SJCRH30 (cell line): ENCODE data around the gene STUM. TPM values are rescaled to one million over a fixed set of nuclear protein-coding genes. Genes with fewer than 3 reads are reported as not detected.
"Not testable (repeated sequence)": the region's sequence is repeated elsewhere in the genome, so short reads cannot be mapped to it uniquely, and the experiment has no call there.

Experiments
- DNase-seq, 2 experiments: peaks; one replicate each; pipeline ENCODE4 v3.0.0-alpha.2; 2015 to 2020
- H3K27ac ChIP-seq: fragments of 250-450 bp; sonication (Bioruptor Pico); 2 replicates; pipeline ENCODE4 v1.5.1; 2020; ENCODE audit warnings: mild to moderate bottlenecking, moderate library complexity
- H3K27me3 ChIP-seq: fragments of 250-450 bp; sonication (Bioruptor Pico); 2 replicates; pipeline ENCODE4 v1.5.1; 2020; ENCODE audit warnings: mild to moderate bottlenecking, moderate library complexity
- H3K36me3 ChIP-seq: fragments of 250-450 bp; sonication (Bioruptor Pico); 2 replicates; pipeline ENCODE4 v1.5.1; 2020; ENCODE audit warnings: mild to moderate bottlenecking, moderate library complexity
- H3K4me1 ChIP-seq: fragments of 250-450 bp; sonication (Bioruptor Pico); 2 replicates; pipeline ENCODE4 v1.5.1; 2020; ENCODE audit warnings: mild to moderate bottlenecking, moderate library complexity
- H3K4me3 ChIP-seq: fragments of 250-450 bp; sonication (Bioruptor Pico); 2 replicates; pipeline ENCODE4 v1.5.1; 2020; ENCODE audit warnings: mild to moderate bottlenecking, moderate library complexity
- H3K9me3 ChIP-seq: fragments of 250-450 bp; sonication (Bioruptor Pico); replicated peaks from 2 replicates; pipeline ENCODE4 v1.5.1; 2020; ENCODE audit warnings: mild to moderate bottlenecking, moderate library complexity
- total RNA-seq: library from RNA; depleted of rRNA; stranded (reverse); fragments of >200 nt; shearing (Covaris generic); gene quantifications from 2 replicates; pipeline ENCODE4 v1.2.3, GENCODE V29; 2014

STUM gene
- total RNA-seq, 1 experiment from 2014 or later = 0.75 TPM

DNA sequence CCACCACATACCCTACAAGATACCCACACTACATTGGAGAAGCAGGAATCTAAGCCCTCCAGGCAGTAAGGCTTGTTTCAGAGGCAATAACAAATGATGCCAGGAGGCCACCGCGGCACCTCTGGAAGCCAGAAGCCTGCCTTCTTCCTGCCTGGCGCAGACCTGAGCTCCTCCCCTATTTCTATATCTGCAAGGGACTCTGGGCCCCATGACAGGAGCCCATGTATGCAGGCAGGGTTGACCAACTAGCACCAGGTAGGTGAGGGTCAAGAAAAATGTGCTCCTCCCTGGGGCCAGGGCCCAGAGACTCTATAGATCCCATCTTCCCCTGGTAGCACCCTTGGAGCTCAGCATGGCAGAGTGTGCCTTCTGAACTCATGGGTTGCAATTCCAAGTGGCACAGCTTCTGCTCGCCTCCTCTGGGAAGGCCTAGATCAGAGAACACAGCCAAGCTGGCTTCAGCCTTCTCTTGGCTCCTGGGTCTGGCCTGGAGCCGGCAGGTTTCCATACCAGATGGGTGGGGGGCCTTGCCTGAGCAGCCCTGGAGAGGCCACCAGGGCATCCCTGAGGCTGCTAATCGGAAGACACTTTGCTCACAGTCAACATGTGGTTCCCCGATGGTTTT is 85.1 kb downstream of the STUM start:
- Histone ChIP-seq H3K27ac (no peak overlapping the region), H3K4me1 (no peaks in the 10 kb centered on the region)
- no peak for DNase-seq

DNA sequence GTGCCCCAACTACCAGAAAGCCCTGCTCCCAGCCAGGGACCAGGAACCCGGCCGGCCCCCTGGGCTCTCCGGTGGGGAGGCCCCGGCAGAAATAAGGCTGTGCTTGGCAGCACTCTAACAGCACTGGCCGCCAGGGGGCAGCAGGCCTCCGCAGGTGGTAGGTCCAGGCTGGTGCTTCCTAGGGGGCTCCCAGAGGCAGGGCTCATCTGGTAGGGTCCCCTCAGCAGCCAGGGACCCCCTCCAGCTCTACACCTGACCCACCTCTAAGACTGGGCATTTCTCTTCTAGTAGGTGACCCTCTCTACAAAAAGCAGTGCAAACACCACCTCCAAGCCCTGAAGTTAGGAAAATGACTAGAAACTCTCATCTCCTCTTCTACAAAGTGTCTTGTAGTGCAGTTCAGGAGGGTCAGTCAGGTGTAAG is 85.6 kb downstream of the STUM start:
- H3K36me3 ChIP-seq = peaks cover 14% of the 10 kb centered on the region
- H3K4me1 ChIP-seq = no peaks in the 10 kb centered on the region; the same call in 1 of the 2 replicates
- no peaks in the 10 kb centered on the region for H3K27me3 ChIP-seq
- no peak overlapping the region for H3K27ac ChIP-seq
- H3K4me3 ChIP-seq = no peak overlapping the region
- peak; percentile 78 to 90 for DNase-seq
- no peaks in the 10 kb centered on the region for H3K9me3 ChIP-seq

More for the DNA sequence above, 85.1 kb downstream of the STUM start:
- Histone ChIP-seq H3K9me3 (no peaks in the 10 kb centered on the region), H3K4me3 (no peak overlapping the region), H3K27me3 (no peaks in the 10 kb centered on the region), H3K36me3 (peaks cover 12% of the 10 kb centered on the region)

- no peaks in the 10 kb centered on the region for H3K9me3 ChIP-seq
- no peak overlapping the region for H3K4me3 ChIP-seq
- H3K36me3 ChIP-seq = peaks cover 17% of the 10 kb centered on the region
- H3K27me3 ChIP-seq = no peaks in the 10 kb centered on the region
- no peak for DNase-seq
- no peak overlapping the region for H3K27ac ChIP-seq
- H3K4me1 ChIP-seq = peaks cover 4% of the 10 kb centered on the region
Observed at GRCh38 chr1:226634611-226635246, 86.2 kb downstream of the STUM start.

- Histone ChIP-seq H3K9me3 (no peaks in the 10 kb centered on the region), H3K27me3 (no peaks in the 10 kb centered on the region), H3K27ac (no peak overlapping the region), H3K4me3 (no peak overlapping the region), H3K36me3 (peaks cover 17% of the 10 kb centered on the region), H3K4me1 (peaks cover 12% of the 10 kb centered on the region)
- no peak for DNase-seq
Observed at GRCh38 chr1:226635456-226635941, 86.9 kb downstream of the STUM start.

DNA sequence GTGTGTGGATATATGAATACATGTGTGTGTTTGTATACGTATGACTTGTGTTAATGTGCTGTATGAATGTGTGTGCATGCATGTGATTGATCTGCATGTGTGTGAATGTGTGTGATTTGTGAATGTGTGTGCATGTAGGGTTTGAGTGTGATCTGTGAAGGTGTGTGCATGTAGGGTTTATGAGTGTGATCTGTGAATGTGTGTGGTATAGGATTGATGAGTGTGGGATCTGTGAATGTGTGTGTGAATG is 88.2 kb downstream of the STUM start:
- peaks cover 23% of the 10 kb centered on the region for H3K36me3 ChIP-seq
- H3K4me1 ChIP-seq = peaks cover 25% of the 10 kb centered on the region

DNA sequence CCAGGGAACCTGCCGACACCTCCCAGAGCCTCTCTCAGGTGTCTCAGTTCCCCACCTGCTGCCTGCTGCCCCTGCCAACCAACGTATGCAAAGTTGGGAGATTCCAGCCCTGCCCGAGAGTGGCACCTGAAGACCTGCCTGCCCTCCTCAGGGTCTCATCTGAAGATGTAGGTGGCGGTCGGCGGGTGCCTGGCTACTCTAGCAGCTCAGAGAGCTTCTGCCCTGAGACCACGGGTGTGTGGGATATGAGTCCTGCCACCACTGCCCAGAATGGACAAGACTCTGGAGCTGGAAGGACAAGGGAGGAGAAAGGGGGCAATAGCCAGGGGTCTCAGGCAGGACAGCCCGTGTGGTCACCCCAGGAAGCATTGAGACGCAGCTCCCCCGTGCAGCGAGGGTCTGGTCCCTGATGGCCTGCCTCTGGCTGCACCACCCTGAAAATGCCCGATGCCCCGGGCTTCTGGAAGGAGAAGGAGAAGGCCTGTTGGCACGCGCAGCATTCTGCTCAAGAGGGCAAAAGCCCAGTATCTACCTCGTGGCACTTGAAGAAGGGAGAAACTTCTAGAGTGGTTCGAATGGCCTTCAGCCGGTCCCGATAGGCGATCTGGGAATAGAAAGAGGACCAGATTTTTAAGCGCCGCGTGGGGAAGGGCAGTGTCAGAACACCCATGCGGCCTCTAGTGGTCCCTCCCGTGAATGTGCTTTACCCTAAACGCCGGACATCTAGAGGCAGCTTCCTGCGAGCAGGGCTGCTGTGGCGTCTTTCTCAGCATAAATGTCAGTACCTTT is 88.8 kb downstream of the STUM start:
- Histone ChIP-seq H3K4me3 (no peak overlapping the region), H3K27ac (no peak overlapping the region), H3K27me3 (no peaks in the 10 kb centered on the region), H3K9me3 (no peaks in the 10 kb centered on the region), H3K36me3 (peaks cover 24% of the 10 kb centered on the region), H3K4me1 (peaks cover 30% of the 10 kb centered on the region)
- no peak for DNase-seq

More for the DNA sequence above, 88.2 kb downstream of the STUM start:
- no peak for DNase-seq
- H3K4me3 ChIP-seq = no peak overlapping the region
- no peaks in the 10 kb centered on the region for H3K9me3 ChIP-seq
- no peak overlapping the region for H3K27ac ChIP-seq
- H3K27me3 ChIP-seq = no peaks in the 10 kb centered on the region

GRCh38 chr1:226638001-226638601 is 89.5 kb downstream of the STUM start:
- H3K4me3 ChIP-seq = no peak overlapping the region
- no peaks in the 10 kb centered on the region for H3K9me3 ChIP-seq
- peaks cover 38% of the 10 kb centered on the region for H3K4me1 ChIP-seq
- no peaks in the 10 kb centered on the region for H3K27me3 ChIP-seq
- no peak overlapping the region for H3K27ac ChIP-seq
- DNase-seq = no peak
- peaks cover 24% of the 10 kb centered on the region for H3K36me3 ChIP-seq

DNA sequence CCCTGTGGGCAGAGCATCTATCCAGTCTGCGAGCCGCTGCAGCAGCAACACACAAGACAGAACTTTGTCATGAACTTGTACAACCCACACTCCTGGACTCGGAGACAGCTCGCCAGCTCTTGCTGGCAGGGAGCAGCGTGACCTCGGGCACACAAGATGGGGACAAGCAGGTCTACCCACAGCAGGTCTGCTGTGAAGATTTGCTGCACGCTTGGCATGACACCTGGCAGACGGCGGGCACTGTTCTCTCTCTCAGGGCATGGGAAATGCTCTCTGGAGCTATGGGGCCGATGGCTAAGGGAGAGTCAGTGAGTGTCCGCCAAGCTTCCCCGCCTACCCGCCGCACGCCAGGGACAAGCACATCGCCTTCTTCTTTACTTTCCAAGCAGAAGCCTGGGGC is 90.0 kb downstream of the STUM start:
- DNase-seq = no peak
- Histone ChIP-seq H3K4me3 (no peak overlapping the region), H3K9me3 (no peaks in the 10 kb centered on the region), H3K27ac (no peak overlapping the region), H3K4me1 (peaks cover 42% of the 10 kb centered on the region), H3K36me3 (peaks cover 24% of the 10 kb centered on the region), H3K27me3 (no peaks in the 10 kb centered on the region)

DNA sequence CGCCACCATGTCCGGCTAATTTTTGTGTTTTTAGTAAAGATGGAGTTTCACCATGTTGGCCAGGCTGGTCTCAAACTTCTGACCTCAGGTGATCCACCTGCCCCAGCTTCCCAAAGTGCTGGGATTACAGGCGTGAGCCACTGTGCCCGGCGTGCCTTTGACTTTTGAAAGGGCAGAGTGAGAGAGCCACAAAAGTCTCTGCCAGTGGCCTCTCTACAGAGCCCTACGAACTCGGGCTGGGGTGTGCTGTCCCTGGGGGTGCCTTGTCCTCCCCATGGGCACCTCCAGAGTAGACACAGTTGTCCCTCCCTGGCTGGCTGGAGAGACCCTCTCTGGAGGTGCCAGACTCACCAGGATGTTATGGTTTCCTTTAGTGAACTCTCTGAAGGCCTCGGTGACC is 90.6 kb downstream of the STUM start:
- H3K4me3 ChIP-seq, H3K27ac ChIP-seq, H3K9me3 ChIP-seq, H3K27me3 ChIP-seq, DNase-seq: not testable (repeated sequence)
- Histone ChIP-seq H3K36me3 (peaks cover 24% of the 10 kb centered on the region), H3K4me1 (peaks cover 48% of the 10 kb centered on the region)

DNA sequence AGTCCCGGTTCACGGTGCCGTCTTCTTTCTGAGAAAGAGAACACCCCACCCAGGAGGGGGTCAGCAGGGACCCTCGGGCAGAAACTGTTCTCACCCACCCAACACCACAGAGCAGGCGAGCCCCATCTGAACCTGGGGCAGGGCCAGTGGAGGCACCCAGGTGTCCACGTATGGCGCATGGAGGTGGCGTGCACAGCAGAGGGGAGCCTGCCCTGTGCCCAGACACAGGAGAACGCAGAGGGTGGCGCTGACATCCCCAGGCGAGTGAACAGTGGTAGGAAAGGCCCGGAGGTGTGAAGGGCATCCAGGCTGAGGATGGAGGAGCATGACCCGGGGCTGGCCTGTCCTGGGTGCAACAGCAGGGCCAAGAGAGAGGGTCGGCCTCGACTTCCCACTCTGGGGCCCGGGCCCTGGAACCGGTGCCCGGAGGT is 91.1 kb downstream of the STUM start:
- Histone ChIP-seq H3K4me1 (peaks cover 52% of the 10 kb centered on the region), H3K27ac (peak overlapping the region; percentile 79), H3K27me3 (no peaks in the 10 kb centered on the region), H3K9me3 (no peaks in the 10 kb centered on the region), H3K4me3 (no peak overlapping the region), H3K36me3 (peaks cover 24% of the 10 kb centered on the region)
- no peak for DNase-seq

DNA sequence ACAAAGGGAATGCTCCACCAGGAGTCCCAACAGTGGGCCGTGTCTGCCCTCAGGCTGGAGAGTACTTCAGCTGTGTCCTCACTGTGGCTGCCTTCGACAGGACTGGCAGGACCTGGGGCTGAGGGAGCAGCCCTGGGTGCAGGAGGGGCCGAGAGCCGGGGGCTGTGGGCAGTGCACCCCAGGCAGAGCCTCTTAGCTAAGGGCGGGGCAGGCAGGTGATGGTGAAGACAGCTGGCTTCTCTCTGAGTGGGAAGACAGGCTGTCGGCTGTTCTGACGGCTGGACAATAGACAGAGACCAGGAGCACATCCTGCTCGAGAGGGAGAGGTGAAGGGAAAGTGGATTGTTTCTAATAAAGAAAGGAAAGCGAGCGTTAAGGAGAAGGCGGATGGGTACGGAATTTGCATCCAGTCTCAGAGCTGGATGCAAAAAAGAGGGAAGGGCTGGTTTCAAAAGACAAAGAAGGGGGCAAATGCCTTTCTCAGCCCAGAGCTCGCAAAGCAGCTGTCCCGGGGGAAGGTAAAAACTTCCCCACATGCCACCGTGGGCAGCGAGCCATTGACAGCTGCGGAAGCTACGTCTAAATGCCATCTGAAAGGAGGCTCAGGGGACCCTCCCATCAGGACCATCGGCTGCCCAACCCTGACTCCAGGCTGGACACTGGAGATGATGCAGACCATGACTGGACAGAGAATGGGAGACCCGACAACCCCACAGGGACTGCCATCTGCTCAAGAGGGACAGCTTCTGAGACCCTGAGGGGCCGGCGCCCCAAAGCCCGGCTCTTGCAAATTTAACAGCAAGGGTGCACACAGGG is 92.0 kb downstream of the STUM start:
- Histone ChIP-seq H3K36me3 (peaks cover 28% of the 10 kb centered on the region), H3K4me3 (0 out of 2 replicates have a peak overlapping the region, but pooled peaks have one; percentile 2), H3K27me3 (no peaks in the 10 kb centered on the region), H3K9me3 (no peaks in the 10 kb centered on the region), H3K4me1 (peaks cover 61% of the 10 kb centered on the region), H3K27ac (peak overlapping the region; percentile 79)
- DNase-seq = peak; percentile 81 to 83

- Histone ChIP-seq H3K9me3 (no peaks in the 10 kb centered on the region), H3K27ac (peak overlapping the region; percentile 79; the same call in 1 of the 2 replicates), H3K27me3 (no peaks in the 10 kb centered on the region), H3K4me3 (no peak overlapping the region), H3K4me1 (peaks cover 63% of the 10 kb centered on the region), H3K36me3 (peaks cover 27% of the 10 kb centered on the region)
- no peak for DNase-seq
Observed at GRCh38 chr1:226641671-226642231, 93.2 kb downstream of the STUM start.

- Histone ChIP-seq H3K36me3 (peaks cover 29% of the 10 kb centered on the region), H3K27me3 (no peaks in the 10 kb centered on the region), H3K27ac (peak overlapping the region; percentile 80), H3K4me3 (no peak overlapping the region), H3K9me3 (no peaks in the 10 kb centered on the region), H3K4me1 (peaks cover 63% of the 10 kb centered on the region)
- no peak for DNase-seq
Observed at GRCh38 chr1:226642421-226642820, 93.9 kb downstream of the STUM start.

GRCh38 chr1:226643177-226643576 is 94.6 kb downstream of the STUM start:
- Histone ChIP-seq H3K36me3 (peaks cover 29% of the 10 kb centered on the region), H3K4me3 (no peak overlapping the region), H3K27ac (peak overlapping the region; percentile 80), H3K9me3 (no peaks in the 10 kb centered on the region), H3K4me1 (peaks cover 63% of the 10 kb centered on the region), H3K27me3 (no peaks in the 10 kb centered on the region)
- DNase-seq = peak; percentile 90 to 91
